ENCODE measurements around the gene ADAMTS2.

Gene ADAMTS2

DNA sequence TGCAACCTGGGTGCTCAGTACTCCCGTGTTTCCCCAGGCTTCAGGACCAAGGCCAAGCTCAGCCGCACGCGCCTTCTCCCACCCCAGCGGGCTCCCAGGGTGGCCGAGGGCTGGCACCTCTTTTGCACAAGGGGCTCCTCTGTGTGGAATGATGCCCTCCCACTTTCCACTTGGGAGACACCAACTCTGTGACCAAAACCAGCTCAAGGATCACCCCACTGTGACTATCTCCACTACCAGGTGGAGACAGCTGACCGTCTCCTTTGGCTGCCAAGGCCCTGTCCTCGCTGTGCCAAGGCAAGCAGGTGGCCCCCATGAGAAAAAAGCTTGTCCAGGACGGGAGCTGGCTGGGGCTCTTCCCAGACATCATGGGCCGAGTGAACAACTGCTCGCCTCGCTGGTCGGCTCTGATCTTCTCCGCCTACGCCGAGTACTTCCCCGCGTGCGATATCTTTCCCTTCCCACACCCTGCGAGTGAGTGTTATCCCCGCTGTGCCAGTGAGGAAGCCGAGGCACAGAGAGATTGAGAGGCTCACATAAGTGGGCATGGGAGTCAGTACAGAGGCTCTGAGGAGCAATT, 152.3 kb downstream of the ADAMTS2 start:
- no peak overlapping the region for H3K4me3 ChIP-seq (ENCODE audit: low read depth in 1 of 2, low read length in 2 of 2)
- H3K9me3 ChIP-seq (ENCODE audit: control insufficient read depth in 1 of 2, low read length in 2 of 2), result no peaks in the 10 kb centered on the region
- H3K36me3 ChIP-seq (ENCODE audit: control insufficient read depth in 1 of 2, insufficient read depth in 2 of 2, low read length in 2 of 2), result no peaks in the 10 kb centered on the region
- H3K27ac ChIP-seq (ENCODE audit: low read length), result no peak overlapping the region
- no peaks in the 10 kb centered on the region for H3K27me3 ChIP-seq (ENCODE audit: low read depth, low read length)
- H3K4me1 ChIP-seq (ENCODE audit: control insufficient read depth in 1 of 2, insufficient read depth in 2 of 2, low read length in 2 of 2), result no peaks in the 10 kb centered on the region

DNA sequence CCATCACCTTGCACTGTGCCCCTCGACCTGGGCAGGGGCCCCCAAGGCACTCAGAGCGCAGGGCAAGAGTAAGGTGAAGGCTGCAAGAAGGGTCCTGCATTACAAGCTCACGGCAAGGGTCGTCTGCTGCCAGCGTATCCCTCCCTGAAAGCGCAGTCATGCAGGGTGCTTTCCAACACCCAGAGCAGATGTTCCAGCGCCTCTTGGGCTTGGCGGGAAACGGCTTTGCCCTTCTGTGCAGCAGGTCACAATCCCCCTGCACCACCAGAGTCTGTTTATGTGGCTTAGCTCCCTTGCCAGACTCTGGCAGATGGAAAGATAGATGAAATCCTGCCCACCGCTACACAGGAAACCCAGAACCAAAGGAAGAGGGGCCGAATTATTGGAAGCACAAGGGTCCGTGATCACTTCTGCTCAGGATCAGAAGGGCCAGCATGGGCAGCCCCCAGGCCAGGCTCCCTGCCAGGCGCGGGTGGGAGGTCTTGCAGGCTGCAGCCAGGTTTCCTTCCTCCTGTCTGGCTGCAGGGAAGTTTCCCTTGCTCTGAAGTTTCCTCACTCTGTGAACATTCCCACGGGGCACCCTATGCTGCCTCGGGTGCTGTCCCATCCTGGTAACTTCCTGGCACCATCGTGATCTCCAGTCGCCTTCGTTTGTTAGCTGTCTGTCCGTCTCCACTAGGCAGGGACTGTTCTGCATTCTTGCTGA, 152.9 kb downstream of the ADAMTS2 start:
- H3K27ac ChIP-seq (ENCODE audit: low read length), result no peak overlapping the region
- no peaks in the 10 kb centered on the region for H3K9me3 ChIP-seq (ENCODE audit: control insufficient read depth in 1 of 2, low read length in 2 of 2)
- no peaks in the 10 kb centered on the region for H3K36me3 ChIP-seq (ENCODE audit: control insufficient read depth in 1 of 2, insufficient read depth in 2 of 2, low read length in 2 of 2)
- H3K4me1 ChIP-seq (ENCODE audit: control insufficient read depth in 1 of 2, insufficient read depth in 2 of 2, low read length in 2 of 2), result no peaks in the 10 kb centered on the region
- no peaks in the 10 kb centered on the region for H3K27me3 ChIP-seq (ENCODE audit: low read depth, low read length)
- no peak overlapping the region for H3K4me3 ChIP-seq (ENCODE audit: low read depth in 1 of 2, low read length in 2 of 2)

GRCh38 chr5:179191506-179192184, 153.6 kb downstream of the ADAMTS2 start:
- Histone ChIP-seq H3K9me3 (ENCODE audit: control insufficient read depth in 1 of 2, low read length in 2 of 2) (no peaks in the 10 kb centered on the region), H3K27ac (ENCODE audit: low read length) (no peak overlapping the region), H3K4me1 (ENCODE audit: control insufficient read depth in 1 of 2, insufficient read depth in 2 of 2, low read length in 2 of 2) (no peaks in the 10 kb centered on the region), H3K36me3 (ENCODE audit: control insufficient read depth in 1 of 2, insufficient read depth in 2 of 2, low read length in 2 of 2) (no peaks in the 10 kb centered on the region), H3K4me3 (ENCODE audit: low read depth in 1 of 2, low read length in 2 of 2) (no peak overlapping the region), H3K27me3 (ENCODE audit: low read depth, low read length) (no peaks in the 10 kb centered on the region)

DNA sequence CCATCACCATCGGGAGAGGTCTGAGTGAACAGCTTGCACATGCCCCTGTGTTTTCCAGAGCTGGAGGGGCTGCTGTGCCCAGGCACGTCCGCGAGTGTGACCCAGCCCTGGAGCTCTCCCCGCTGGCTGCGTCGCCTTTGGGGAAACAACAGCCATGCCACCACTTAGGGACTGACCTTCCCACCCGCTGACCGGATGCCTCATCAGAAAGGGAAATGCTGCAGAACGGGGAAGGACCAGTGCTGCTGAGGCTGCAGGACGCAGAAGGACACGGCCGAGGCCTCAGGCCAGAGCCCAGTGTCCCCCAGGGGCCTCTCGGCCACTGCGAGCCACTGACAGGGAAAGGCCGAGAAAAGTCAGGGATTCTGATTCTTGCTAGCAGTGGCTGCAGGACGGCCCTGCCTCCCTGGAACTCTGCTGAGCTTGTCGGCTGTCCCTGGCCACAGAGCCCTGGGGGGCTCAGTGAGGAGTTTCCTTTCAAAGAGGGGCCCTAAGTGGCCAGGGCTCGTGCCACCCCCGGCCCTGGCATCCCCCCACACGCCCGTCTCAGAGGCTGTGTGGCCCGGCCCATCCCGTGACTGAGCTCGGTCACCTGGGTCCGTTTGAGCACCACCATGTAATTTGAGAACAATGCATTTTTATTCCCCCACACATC, 154.3 kb downstream of the ADAMTS2 start:
- Histone ChIP-seq H3K27ac (ENCODE audit: low read length) (no peak overlapping the region), H3K4me1 (ENCODE audit: control insufficient read depth in 1 of 2, insufficient read depth in 2 of 2, low read length in 2 of 2) (no peaks in the 10 kb centered on the region), H3K27me3 (ENCODE audit: low read depth, low read length) (no peaks in the 10 kb centered on the region), H3K9me3 (ENCODE audit: control insufficient read depth in 1 of 2, low read length in 2 of 2) (no peaks in the 10 kb centered on the region), H3K36me3 (ENCODE audit: control insufficient read depth in 1 of 2, insufficient read depth in 2 of 2, low read length in 2 of 2) (no peaks in the 10 kb centered on the region), H3K4me3 (ENCODE audit: low read depth in 1 of 2, low read length in 2 of 2) (no peak overlapping the region)

DNA sequence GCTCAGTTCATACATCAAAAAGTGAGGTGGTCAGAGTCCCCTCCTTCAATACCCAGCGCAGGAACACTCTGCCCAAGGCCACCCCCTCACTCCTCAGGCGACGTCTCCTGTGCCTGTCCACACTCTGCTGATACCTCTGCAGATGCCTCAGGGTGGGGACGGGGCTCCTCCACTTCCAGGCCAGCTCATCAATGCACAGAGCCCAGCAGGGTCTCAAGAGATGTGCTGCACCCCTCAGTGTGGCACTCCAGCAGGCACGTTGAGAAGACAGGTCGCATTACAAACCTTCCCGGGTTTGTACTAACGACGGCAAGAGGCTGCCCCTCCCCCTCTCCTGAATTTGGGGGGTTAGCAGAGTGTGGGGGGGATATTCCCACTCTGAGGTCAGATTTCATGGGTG, 156.6 kb downstream of the ADAMTS2 start:
- H3K36me3 ChIP-seq (ENCODE audit: control insufficient read depth in 1 of 2, insufficient read depth in 2 of 2, low read length in 2 of 2), result no peaks in the 10 kb centered on the region
- no peaks in the 10 kb centered on the region for H3K4me1 ChIP-seq (ENCODE audit: control insufficient read depth in 1 of 2, insufficient read depth in 2 of 2, low read length in 2 of 2)
- H3K27ac ChIP-seq (ENCODE audit: low read length), result no peak overlapping the region
- H3K9me3 ChIP-seq (ENCODE audit: control insufficient read depth in 1 of 2, low read length in 2 of 2), result no peaks in the 10 kb centered on the region
- no peak overlapping the region for H3K4me3 ChIP-seq (ENCODE audit: low read depth in 1 of 2, low read length in 2 of 2)
- peaks cover 3% of the 10 kb centered on the region for H3K27me3 ChIP-seq (ENCODE audit: low read depth, low read length)

DNA sequence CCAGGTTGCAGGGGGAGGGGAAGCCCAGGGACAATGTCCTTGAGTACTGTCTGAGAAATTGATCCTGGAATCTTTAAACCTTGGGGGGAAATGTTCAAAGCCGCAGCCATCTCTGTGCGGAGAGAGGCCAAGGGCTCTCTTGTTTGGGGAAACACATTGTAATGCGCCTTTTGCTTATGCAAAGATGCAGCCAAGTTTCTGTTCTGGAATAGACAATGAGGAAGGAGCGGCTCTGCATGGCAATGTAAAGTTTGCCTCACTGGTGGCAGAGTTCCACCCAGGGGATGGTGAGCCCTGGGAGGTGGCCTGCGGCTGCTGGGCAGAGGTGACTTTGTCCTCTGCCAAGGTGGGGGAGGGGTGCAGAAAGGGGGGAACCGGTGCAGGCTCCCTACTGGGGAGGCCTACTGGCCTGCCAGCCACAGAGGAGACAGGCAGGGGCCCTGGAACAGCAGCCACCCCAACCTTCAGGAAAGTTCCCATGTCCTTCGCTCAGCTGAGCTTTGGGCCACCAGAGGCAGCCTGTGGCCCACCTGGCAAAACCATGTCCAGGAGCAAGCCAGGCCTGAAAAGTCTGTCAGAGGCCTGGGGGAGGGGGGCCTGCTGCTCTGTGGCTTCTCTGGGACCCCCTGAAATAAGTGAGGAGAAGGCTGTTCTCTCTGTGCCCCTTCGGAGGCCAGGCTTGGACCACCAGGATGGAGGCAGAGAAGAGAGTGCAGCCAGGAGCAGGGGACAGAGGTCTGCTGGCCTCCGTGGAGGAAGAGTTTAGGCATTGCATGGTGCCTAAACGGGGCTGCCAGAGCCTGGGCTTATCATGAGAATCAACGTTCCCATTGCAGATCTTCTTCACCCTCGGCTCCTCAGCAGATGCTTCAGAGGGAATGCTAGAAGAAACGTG, 157.3 kb downstream of the ADAMTS2 start:
- H3K4me3 ChIP-seq (ENCODE audit: low read depth in 1 of 2, low read length in 2 of 2), result no peak overlapping the region
- no peaks in the 10 kb centered on the region for H3K9me3 ChIP-seq (ENCODE audit: control insufficient read depth in 1 of 2, low read length in 2 of 2)
- peaks cover 3% of the 10 kb centered on the region for H3K27me3 ChIP-seq (ENCODE audit: low read depth, low read length)
- H3K36me3 ChIP-seq (ENCODE audit: control insufficient read depth in 1 of 2, insufficient read depth in 2 of 2, low read length in 2 of 2), result no peaks in the 10 kb centered on the region
- H3K4me1 ChIP-seq (ENCODE audit: control insufficient read depth in 1 of 2, insufficient read depth in 2 of 2, low read length in 2 of 2), result no peaks in the 10 kb centered on the region
- no peak overlapping the region for H3K27ac ChIP-seq (ENCODE audit: low read length)

- H3K9me3 ChIP-seq (ENCODE audit: control insufficient read depth in 1 of 2, low read length in 2 of 2), result no peaks in the 10 kb centered on the region
- peaks cover 3% of the 10 kb centered on the region for H3K27me3 ChIP-seq (ENCODE audit: low read depth, low read length)
- no peak overlapping the region for H3K27ac ChIP-seq (ENCODE audit: low read length)
- no peaks in the 10 kb centered on the region for H3K36me3 ChIP-seq (ENCODE audit: control insufficient read depth in 1 of 2, insufficient read depth in 2 of 2, low read length in 2 of 2)
- no peak overlapping the region for H3K4me3 ChIP-seq (ENCODE audit: low read depth in 1 of 2, low read length in 2 of 2)
- no peaks in the 10 kb centered on the region for H3K4me1 ChIP-seq (ENCODE audit: control insufficient read depth in 1 of 2, insufficient read depth in 2 of 2, low read length in 2 of 2)
These were observed 158.0 kb downstream of the ADAMTS2 start for GRCh38 chr5:179187229-179187678.

DNA sequence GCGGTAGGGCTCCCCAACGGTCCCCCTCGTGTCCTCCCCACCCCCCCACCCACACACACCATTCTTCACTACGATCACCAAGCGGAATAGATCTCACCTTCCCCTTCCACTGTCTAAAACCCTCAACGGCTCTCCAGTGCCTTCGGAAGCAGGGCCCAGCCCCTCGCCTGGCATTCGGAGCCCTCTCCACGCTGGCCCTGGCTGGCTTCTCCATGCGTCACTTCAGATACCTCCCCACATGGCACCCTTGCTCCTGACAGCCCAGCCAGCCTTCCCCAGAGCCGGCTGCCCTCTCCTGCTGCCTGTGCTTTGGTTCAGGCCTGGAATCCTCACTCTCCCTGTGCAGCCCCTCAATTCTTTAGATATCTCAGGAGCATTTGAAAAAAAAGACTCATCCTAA, 158.5 kb downstream of the ADAMTS2 start:
- Histone ChIP-seq H3K27me3 (ENCODE audit: low read depth, low read length) (peaks cover 3% of the 10 kb centered on the region), H3K4me3 (ENCODE audit: low read depth in 1 of 2, low read length in 2 of 2) (no peak overlapping the region), H3K4me1 (ENCODE audit: control insufficient read depth in 1 of 2, insufficient read depth in 2 of 2, low read length in 2 of 2) (no peaks in the 10 kb centered on the region)

DNA sequence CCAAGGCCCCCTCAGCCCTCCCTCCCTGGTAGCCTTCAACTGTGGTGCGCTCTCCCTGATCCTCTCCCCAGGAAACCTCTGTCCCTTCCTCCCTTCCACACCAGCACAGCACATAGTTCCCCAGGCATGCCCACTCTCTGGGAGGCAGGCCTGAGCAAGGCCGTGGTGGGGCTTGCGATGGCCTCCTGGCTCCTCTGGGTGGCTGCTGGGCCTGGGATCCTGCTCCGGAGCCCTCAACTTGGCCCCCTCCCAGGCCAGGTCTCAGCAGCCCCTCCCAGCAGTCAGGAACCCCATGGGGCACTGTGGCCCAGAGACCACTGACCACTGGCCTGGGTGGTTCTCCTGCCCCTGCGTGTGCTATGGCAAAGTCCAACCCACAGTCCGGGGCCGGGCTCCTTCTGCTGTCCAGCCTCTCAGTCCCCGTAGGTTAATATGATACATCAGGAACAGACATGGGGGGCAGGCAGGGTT, 159.3 kb downstream of the ADAMTS2 start:
- Histone ChIP-seq H3K27me3 (ENCODE audit: low read depth, low read length) (peaks cover 3% of the 10 kb centered on the region), H3K4me3 (ENCODE audit: low read depth in 1 of 2, low read length in 2 of 2) (no peak overlapping the region), H3K27ac (ENCODE audit: low read length) (no peak overlapping the region), H3K9me3 (ENCODE audit: control insufficient read depth in 1 of 2, low read length in 2 of 2) (no peaks in the 10 kb centered on the region), H3K4me1 (ENCODE audit: control insufficient read depth in 1 of 2, insufficient read depth in 2 of 2, low read length in 2 of 2) (no peaks in the 10 kb centered on the region), H3K36me3 (ENCODE audit: control insufficient read depth in 1 of 2, insufficient read depth in 2 of 2, low read length in 2 of 2) (no peaks in the 10 kb centered on the region)

More for the DNA sequence above, 158.5 kb downstream of the ADAMTS2 start:
- H3K9me3 ChIP-seq (ENCODE audit: control insufficient read depth in 1 of 2, low read length in 2 of 2), result no peaks in the 10 kb centered on the region
- no peak overlapping the region for H3K27ac ChIP-seq (ENCODE audit: low read length)
- no peaks in the 10 kb centered on the region for H3K36me3 ChIP-seq (ENCODE audit: control insufficient read depth in 1 of 2, insufficient read depth in 2 of 2, low read length in 2 of 2)

GRCh38 chr5:179185256-179185940, 159.9 kb downstream of the ADAMTS2 start:
- Histone ChIP-seq H3K27me3 (ENCODE audit: low read depth, low read length) (peaks cover 3% of the 10 kb centered on the region), H3K9me3 (ENCODE audit: control insufficient read depth in 1 of 2, low read length in 2 of 2) (no peaks in the 10 kb centered on the region), H3K4me1 (ENCODE audit: control insufficient read depth in 1 of 2, insufficient read depth in 2 of 2, low read length in 2 of 2) (no peaks in the 10 kb centered on the region), H3K4me3 (ENCODE audit: low read depth in 1 of 2, low read length in 2 of 2) (no peak overlapping the region), H3K36me3 (ENCODE audit: control insufficient read depth in 1 of 2, insufficient read depth in 2 of 2, low read length in 2 of 2) (no peaks in the 10 kb centered on the region), H3K27ac (ENCODE audit: low read length) (no peak overlapping the region)

All from muscle layer of duodenum (tissue), 2 donors.